HG03521 (cell line): ENCODE measurements around the gene KLK15.
A peak's percentile ranks its signal among the peaks of the same experiment; 100 is the strongest.
"Not testable (repeated sequence)": the region's sequence is repeated elsewhere in the genome, so short reads cannot be mapped to it uniquely, and the experiment has no call there.

Experiments
- ATAC-seq: cut with Tn5 transposase; IDR thresholded peaks from one replicate; pipeline ENCODE4 v1.9.1; 2021; ENCODE audit warnings: mild to moderate bottlenecking, moderate library complexity; ENCODE audit not compliant: unreplicated experiment

The KLK15 gene

GRCh38 chr19:50822661-50823208 is 10.6 kb downstream of the KLK15 start:
- ATAC-seq = no peak

- no peak for ATAC-seq
These were observed 11.8 kb downstream of the KLK15 start for GRCh38 chr19:50821622-50822021.

- no peak for ATAC-seq
These were observed 12.1 kb downstream of the KLK15 start for GRCh38 chr19:50821248-50821612.

- no peak for ATAC-seq
These were observed 12.7 kb downstream of the KLK15 start for GRCh38 chr19:50820549-50821247.

- ATAC-seq = no peak
These were observed 13.3 kb downstream of the KLK15 start for GRCh38 chr19:50820086-50820485.

GRCh38 chr19:50819636-50820035 is 13.7 kb downstream of the KLK15 start:
- no peak for ATAC-seq

GRCh38 chr19:50818859-50819472 is 14.4 kb downstream of the KLK15 start:
- ATAC-seq = no peak

DNA sequence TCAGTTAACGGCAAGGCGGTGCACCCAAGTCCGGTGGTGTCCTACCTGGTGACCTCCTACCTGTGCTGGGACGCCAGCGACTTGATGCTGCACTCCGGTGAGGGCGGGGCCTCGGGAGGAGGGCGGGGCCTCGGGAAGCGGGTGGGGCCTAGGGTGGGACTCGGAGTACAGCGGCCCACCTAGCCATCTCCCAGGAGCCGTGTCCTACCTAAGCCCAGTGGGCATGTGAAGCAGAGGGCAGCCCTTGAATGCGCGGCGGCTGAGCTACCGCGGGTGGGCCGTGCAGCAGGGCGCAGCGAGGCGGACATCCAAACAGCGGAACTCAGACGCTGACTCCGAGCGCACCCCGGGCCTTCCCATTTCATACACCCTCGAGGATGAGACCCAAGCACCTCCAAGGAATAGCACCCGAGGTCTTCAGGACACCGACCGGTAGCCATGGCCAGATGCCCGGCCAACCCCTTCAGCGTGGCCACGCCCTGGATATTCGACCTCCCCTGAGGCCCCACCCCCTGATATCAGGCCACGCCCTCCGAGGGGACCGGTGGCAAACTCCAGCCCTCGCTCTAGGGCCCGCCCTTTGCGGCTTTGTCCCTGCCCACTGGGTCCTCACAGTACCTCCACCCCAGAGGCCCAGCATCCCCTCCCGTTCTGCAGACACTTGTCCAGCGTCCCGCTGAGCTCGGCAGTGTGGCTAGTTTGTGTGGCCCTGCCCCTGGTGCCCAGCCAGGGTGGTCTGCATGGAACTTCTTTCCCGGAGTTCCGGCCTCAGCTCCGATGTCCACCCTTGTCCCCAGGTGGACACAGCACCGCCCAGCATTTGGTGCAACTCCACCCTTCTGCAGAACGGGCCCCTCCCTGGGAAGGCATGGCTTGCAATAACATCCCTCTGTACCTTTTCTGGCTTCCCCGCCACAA is 15.2 kb downstream of the KLK15 start:
- peak; percentile 45 for ATAC-seq

DNA sequence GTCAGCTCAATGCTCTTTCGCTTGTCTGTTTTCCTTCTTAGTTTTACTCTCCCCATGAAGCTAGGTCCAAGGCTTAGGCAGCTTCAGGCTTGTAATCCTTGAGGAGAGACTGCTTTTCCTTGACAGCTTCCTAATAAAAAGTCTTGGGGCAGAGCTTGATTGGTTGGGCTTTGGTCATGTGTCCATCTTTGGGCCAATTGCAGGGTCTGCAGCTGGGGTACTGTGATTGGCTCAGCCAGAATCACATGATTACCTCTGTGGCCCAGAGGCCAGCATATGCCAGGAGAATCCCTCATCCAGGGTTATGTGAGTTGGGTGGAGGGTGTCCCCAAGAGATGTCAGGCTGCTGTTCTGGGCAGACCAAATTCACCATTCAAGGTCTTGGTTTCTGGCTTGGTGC is 17.9 kb downstream of the KLK15 start:
- no peak for ATAC-seq

DNA sequence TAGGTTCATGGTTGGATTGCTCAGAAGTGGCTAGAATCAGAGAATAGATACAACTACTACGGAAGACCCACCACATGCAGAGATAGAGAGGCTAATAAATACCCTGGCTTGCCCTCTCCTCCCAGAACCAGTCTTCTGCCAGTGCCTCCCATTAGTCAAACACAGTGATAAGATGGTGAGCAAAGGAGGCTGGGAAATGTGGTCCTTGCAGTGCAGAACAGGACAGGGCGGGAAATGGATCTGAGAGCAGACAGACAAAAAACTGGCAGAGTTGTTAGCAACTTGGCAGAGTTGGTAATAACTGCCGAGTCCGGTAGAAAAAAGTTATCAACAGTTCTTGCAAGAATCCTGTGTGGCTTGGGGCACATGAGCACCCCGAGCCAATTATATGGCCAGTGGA is 18.5 kb downstream of the KLK15 start:
- ATAC-seq = no peak

DNA sequence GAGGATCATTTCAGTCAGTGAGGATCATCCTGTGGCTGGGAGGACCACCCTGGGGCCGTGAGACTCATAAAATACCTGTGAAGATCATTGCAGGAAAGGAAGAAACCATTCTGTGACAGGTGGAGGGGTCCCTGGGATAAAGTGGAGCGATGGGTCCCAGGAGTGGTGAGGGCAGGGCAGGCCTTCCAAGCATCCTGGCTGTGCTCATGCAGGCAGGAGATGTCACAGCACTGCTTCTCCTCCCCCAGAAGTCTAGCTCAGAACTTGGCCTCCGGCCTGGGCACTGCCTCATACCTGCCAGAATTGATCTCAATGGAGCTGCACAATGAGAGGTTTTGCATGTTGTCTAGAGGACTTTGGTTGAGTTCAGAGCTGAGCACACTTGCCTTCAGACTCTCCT is 20.9 kb downstream of the KLK15 start:
- ATAC-seq = no peak

GRCh38 chr19:50811622-50812238 is 21.6 kb downstream of the KLK15 start:
- ATAC-seq = not testable (repeated sequence)

- no peak for ATAC-seq
These were observed 24.5 kb downstream of the KLK15 start for GRCh38 chr19:50808856-50809255.

DNA sequence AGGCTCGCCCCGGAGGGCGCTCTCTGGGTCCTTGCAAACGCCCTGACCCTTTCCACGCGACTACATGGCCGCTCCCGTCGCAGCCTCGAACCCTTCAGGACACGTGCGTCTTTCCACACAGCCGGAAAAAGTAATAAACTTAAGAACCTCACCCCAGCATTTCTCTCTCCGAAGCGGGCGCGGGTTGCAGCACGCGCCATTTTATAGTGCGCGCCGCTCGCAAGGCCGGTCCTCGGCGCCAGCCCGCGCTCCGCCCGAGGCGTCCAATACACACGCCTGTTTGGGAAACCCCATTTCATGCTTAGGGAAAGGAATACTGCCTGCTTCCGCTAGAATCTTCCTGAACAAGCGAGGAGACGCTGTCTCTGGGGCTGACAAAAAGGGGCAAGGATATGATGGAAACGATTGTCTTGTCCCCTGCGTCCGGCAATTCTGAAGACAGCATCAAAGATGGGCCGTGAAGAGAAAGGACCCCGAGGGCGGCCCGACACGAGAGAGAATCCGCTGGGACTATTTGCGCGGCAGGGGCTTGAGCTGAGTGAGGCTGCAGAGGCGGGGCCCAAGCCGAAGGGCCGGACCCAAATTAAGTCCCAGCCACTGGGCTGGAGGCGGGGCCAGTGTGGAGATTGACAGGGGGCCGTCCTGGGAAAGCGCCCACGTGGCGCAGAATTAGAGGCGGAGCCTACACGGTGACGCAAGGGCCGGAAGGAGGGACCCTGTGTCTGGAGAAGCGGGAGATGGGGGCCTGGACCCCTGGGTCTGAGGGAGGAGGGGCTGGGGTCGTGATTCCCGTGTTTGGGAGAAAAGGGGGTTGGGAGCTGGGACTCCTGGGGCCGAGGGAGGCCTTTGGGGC is 28.7 kb downstream of the KLK15 start:
- ATAC-seq = peak; percentile 91

GRCh38 chr19:50803633-50804419 is 29.5 kb downstream of the KLK15 start:
- no peak for ATAC-seq

GRCh38 chr19:50801107-50801506 is 32.3 kb downstream of the KLK15 start:
- ATAC-seq = no peak

DNA sequence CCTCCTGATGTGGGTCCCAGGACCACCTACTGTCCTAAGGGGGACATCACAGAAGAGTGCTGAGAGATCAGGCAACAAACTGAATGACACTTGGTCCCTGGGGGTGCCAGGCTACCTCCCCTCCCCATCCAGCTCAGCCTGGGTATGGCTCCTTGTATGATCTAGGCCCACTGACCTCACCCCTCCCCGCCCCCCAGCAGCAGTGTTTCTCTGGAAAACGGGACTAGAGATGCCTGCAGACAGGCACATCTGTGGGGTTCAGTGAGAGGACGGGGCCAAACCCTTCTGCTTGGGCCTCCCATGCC is 33.9 kb downstream of the KLK15 start:
- ATAC-seq = no peak

DNA sequence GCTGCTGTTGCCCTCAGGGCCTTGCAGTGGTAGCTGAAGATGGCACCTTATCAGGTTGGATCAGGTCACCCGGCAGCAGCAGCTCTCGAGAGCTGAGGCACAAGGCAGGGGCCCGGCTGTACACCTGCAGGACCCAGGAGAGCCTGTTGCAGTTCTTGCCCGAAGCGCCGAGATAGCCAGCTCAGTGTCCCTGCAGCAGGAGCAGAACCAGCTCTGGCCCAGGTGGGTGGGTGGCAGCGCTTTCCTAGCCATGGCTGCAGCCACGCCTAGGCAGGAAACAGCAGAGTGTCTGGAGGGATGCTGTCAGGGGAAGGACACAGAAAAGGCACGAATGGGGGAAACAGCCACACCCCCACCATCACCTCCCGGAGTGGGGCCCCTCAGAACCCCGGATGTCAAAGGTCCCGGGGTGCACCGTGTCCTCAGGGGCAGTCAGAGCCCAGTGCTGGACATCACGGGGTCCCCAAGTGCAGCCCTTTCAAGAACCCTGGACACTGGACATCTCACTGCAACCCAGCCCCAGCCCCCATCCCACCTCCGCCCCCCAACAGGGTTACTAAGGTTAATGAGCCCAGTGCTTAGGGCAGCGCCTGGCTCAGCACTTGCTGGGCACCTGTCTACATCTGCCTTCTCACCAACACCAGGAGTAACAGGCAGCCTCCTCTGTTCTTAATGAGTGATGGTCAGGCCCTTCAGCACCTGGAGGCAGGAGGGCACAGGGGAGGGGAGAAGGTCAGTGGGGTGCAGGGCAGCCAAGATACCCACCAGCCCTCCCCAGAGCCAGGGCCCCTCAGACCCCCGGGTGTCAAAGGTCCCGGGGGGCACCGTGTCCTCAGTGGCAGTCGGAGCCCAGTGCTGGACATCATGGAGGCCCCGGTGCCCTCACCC is 34.5 kb downstream of the KLK15 start:
- no peak for ATAC-seq
